Measurements from ENCODE around the gene FOXK2. TPM values are rescaled to one million over a fixed set of nuclear protein-coding genes. Genes with fewer than 3 reads are reported as not detected.

Gene FOXK2
- total and polyA plus RNA-seq, 2 of the 8 experiments (the other 6 are each of a cell fraction or from before 2014, with no cell fraction given) = 34.7 to 64.9 TPM

DNA sequence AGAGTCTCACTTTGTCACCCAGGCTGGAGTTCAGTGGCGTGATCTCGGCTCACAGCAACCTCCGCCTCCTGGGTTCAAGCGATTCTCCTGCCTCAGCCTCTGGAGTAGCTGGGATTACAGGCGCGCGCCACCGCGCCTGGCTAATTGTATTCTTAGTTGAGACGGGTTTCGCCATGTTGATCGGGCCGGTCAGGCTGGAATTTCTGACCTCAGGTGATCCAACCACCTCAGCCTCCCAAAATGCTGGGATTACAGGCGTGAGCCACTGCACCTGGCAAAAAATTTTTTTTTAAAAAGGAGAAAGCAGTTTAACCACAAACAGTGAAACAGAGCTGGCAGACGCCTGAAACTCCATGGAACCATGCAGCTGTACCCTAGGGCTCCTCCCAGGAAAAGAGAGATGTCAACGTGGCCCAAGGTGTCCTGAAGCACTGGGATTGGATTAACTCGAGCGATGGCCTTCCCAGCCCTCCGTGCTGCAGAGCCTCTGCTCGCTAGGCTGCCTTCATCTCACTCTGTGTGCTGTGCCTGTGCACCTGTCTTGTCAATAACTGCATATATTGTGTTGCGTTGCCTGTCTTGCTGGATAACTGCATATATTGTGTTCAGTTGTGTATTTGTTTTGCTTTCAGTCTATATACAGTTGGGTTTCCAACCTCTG is 29.6 kb upstream of the FOXK2 start:
- H2BK20ac ChIP-seq (ENCODE audit: low read length) = no peak overlapping the region
- ChIA-PET CTCF (ENCODE audit: partially characterized antibody) (no interaction called here), POLR2A (ENCODE audit: partially characterized antibody) (interaction anchor here (1.0 to 1.4 kb wide), 2 partner anchors 12 to 91 kb away, joined by 4 to 7 read pairs; no protein-coding TSS in a partner anchor)
- H3K4ac ChIP-seq (replicated peaks; ENCODE audit: insufficient read length, low read depth, low read length) = no peak overlapping the region
- no peak overlapping the region for H2AFZ ChIP-seq (ENCODE audit: low read length)
- H3K23ac ChIP-seq (ENCODE audit: insufficient read length) = no peak overlapping the region
- H3K9ac ChIP-seq (replicated peaks in 1 of 4; ENCODE audit: extremely low read depth in 1 of 4, low read depth in 3 of 4, low read length in 3 of 4) = no peak overlapping the region
- no peak overlapping the region for H3K56ac ChIP-seq (replicated peaks; ENCODE audit: insufficient read length, low read depth, low read length)
- no peak overlapping the region for H2BK120ac ChIP-seq (replicated peaks; ENCODE audit: low read depth, low read length)
- no peaks in the 10 kb centered on the region for H3K23me2 ChIP-seq (ENCODE audit: low read depth, low read length)
- H4K5ac ChIP-seq (ENCODE audit: insufficient read length, low read depth, low read length) = no peak overlapping the region
- H3K79me2 ChIP-seq (ENCODE audit: control insufficient read depth in 1 of 2, insufficient read depth in 2 of 2, low read length in 2 of 2) = no peaks in the 10 kb centered on the region
- no peak overlapping the region for H4K8ac ChIP-seq (ENCODE audit: extremely low read depth, insufficient read depth, low read length)
- H3K27ac ChIP-seq (ENCODE audit: low read depth, low read length) = no peak overlapping the region
- H3K36me3 ChIP-seq (ENCODE audit: control insufficient read depth in 2 of 4, insufficient read depth in 4 of 4, low read length in 3 of 4) = peaks cover 7 to 27% (median 19%) of the 10 kb centered on the region in 4 experiments; a peak in 6 of 8 replicates
- peaks cover 0 to 3% (median 0%) of the 10 kb centered on the region in 4 experiments; a peak in 2 of 7 replicates for H3K4me1 ChIP-seq (replicated peaks in 1 of 4; ENCODE audit: control insufficient read depth in 3 of 4, insufficient read depth in 4 of 4, low read length in 3 of 4)
- FAIRE-seq (no peak), DNase-seq (ENCODE audit: low read depth in 1 of 2, low spot score in 2 of 2) (no peak)
- no peak overlapping the region for H3K18ac ChIP-seq (ENCODE audit: extremely low read depth, low read length)
- H4K91ac ChIP-seq (replicated peaks; ENCODE audit: insufficient read length, low read length) = no peak overlapping the region
- H4K20me1 ChIP-seq (replicated peaks in 1 of 2; ENCODE audit: control insufficient read depth in 1 of 2, insufficient read depth in 2 of 2, low read length in 2 of 2) = peaks cover 0 to 1% of the 10 kb centered on the region in 2 experiments
- no peaks in the 10 kb centered on the region for H3K9me3 ChIP-seq (ENCODE audit: insufficient read depth in 2 of 2, low read depth in 1 of 2, low read length in 1 of 2)
- H2BK5ac ChIP-seq (ENCODE audit: low read depth, low read length) = no peak overlapping the region
- 93% methylated on average over 21 of the region's 21 CpGs; no CpG with 5 or more reads in 1 of the 2 experiments for WGBS, 2 experiments (ENCODE audit: extremely low coverage in 1 of 2, insufficient coverage in 1 of 2, insufficient read length in 1 of 2, insufficient replicate concordance in 2 of 2, low coverage in 1 of 2, low lambda C conversion rate in 2 of 2, missing lambda C conversion rate in 1 of 2)
- TF ChIP-seq SUZ12 (IDR thresholded peaks at IDR 0.05; ENCODE audit: low read length) = no peak
- TF ChIP-seq GABPA (IDR thresholded peaks at IDR 0.05; ENCODE audit: borderline replicate concordance, insufficient read depth, low read length) = no peak
- no peak for TF ChIP-seq TCF12 (IDR thresholded peaks at IDR 0.05; ENCODE audit: low read depth, low read length)
- no peak for TF ChIP-seq RAD21 (IDR thresholded peaks at IDR 0.05 in 1 of 2, conservative IDR thresholded peaks at IDR 0.05 in 1 of 2; ENCODE audit: low read depth in 2 of 2, low read length in 2 of 2)
- no peak for TF ChIP-seq KDM5A (IDR thresholded peaks at IDR 0.05; ENCODE audit: low read length)
- TF ChIP-seq NANOG (IDR thresholded peaks at IDR 0.05; ENCODE audit: insufficient read depth, low read depth, low read length, poor library complexity, severe bottlenecking) = no peak
- no peak for TF ChIP-seq EGR1 (IDR thresholded peaks at IDR 0.05; ENCODE audit: borderline replicate concordance, low read depth, low read length)
- no peak for TF ChIP-seq ASH2L (IDR thresholded peaks at IDR 0.05; ENCODE audit: low read length)
- H2BK15ac ChIP-seq (ENCODE audit: low read length) = no peak overlapping the region
- H2AK5ac ChIP-seq (ENCODE audit: low read depth, low read length) = no peak overlapping the region
- H3K27me3 ChIP-seq (replicated peaks in 1 of 4; ENCODE audit: control insufficient read depth in 3 of 4, extremely low read depth in 1 of 4, insufficient read depth in 3 of 4, low read length in 3 of 4) = no peaks in the 10 kb centered on the region
- no peak overlapping the region for H3K14ac ChIP-seq (ENCODE audit: insufficient read length)
- no peaks in the 10 kb centered on the region for H3K79me1 ChIP-seq (ENCODE audit: low read depth, low read length)
- no peak overlapping the region for H3K4me3 ChIP-seq (ENCODE audit: extremely low read depth in 1 of 4, insufficient read depth in 2 of 4, low read depth in 3 of 4, low read length in 4 of 4)
- no peak overlapping the region for H2BK12ac ChIP-seq (ENCODE audit: low read depth, low read length)
- no peak overlapping the region for H3K4me2 ChIP-seq (ENCODE audit: insufficient read depth in 1 of 2, low read depth in 2 of 2, low read length in 2 of 2)
